Limb (tissue), 2 donors: ENCODE data around the gene CPNE6.
"Not testable (repeated sequence)": the region's sequence is repeated elsewhere in the genome, so short reads cannot be mapped to it uniquely, and the experiment has no call there.

Experiments used
- DNase-seq, 2 donors: peaks; one replicate each; pipeline ENCODE4 v3.0.0-alpha.2; 2016; ENCODE audit errors: extremely low spot score in 2 of 2

The CPNE6 gene

DNA sequence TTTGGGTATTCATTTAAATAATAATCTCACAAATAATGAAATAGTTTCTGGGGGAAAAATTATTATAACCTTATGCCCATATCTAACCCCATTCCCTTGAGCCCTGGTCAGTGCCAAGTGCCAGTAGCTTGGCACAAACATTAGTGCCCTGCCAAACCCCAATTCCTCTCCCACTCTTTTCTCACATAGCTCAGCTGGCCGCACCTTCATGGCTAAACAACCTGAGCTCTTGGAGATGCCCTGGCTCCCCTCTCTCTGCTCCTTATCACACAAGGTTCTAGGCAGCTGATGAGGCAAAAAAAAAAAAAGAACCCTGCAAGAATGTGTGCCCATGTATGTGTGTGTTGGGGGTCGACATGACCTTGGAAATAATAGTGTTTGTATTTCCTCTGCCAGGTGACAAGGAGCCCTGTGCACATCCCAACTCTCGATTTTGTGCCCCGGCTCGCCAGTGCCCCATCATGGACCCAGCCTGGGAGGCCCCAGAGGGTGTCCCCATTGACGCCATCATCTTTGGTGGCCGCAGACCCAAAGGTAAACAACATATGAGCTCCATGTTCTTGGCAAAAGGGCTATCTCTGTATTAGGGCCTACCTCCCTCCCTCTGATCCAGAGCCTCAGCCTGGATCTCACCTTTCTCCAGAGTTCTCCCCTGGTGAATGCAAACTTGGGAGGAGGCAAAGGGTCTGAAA is 31.1 kb downstream of the CPNE6 start:
- DNase-seq: no peak

DNA sequence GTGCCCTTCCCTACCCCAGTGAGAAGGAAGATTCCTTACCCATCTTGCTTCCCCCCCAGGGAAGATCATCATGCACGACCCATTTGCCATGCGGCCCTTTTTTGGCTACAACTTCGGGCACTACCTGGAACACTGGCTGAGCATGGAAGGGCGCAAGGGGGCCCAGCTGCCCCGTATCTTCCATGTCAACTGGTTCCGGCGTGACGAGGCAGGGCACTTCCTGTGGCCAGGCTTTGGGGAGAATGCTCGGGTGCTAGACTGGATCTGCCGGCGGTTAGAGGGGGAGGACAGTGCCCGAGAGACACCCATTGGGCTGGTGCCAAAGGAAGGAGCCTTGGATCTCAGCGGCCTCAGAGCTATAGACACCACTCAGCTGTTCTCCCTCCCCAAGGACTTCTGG is 32.1 kb downstream of the CPNE6 start:
- no peak for DNase-seq

DNA sequence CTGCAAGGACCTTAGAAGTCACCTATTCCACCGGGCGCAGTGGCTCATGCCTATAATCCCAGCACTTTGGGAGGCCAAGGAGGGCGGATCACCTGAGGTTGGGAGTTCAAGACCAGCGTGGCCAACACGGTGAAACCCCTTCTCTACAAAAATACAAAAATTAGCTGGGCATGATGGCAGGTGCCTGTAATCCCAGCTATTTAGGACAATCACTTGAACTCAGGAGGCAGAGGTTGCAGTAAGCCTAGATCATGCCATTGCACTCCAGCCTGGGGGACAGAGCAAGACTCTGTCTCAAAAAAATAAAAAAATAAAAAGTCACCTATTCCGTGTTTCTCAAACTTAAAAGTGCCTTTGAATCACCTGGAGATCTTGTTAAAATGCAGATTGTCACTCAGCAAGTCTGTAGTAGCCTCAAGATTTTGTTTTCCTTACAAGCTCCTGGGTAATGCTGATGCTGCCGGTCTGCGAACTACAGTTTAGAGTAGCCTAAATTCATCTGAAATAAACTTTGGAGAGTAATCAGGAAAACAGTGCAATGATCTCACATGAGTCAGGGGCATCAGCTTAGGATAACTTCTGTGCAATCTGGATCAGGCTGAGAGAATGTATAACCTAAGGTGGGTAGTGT is 34.4 kb downstream of the CPNE6 start:
- not testable (repeated sequence) for DNase-seq

DNA sequence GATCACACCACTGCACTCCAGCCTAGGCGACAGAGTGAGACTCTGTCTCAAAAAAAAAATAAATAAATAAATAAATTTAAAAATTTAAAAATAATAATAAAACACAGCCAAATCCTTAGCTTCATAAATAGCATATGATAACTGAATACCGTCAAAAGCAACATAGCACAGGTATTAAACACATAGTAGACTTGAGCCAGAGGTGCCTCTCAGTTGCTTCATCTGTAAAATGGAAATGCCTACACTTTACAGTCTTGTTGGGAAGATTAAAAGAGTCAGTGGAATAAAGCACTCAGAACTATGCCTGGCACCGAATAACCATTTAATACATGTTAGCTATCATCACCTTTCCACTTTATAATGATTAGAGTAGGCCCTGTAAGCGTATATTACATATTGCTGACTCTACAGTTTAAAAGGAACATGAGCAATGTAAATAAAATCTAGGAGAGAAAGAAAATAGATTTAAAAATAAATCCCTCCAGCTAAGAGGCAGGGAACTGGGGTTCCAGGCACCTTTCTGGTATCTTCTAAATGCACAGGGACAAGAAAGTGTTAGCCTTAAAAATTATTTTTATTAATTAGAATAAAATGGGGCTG is 35.4 kb downstream of the CPNE6 start:
- no peak for DNase-seq

DNA sequence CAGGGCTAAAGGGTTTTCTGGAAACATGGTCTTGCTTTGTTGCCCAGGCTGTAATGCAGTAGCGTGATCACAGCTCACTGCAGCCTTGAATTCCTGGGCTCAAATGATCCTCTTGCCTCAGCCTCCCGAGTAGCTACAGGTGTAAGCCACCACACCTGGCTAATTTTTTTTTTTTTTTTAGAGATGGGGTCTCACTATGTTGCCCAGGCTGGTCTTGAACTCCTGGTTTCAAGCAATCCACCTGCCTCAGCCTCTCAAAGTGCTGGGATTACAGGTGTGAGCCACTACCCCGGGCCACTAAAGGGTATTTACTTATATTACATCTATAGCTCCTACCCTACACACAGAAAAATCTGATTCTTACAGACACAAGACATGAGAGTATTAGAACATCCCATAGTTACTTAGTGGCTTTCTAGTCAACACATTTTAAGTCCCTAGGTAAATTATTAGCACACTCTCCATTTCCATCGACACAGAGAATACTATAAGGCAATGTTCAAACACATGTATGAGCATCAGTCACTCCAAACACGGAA is 37.0 kb downstream of the CPNE6 start:
- DNase-seq: no peak

DNA sequence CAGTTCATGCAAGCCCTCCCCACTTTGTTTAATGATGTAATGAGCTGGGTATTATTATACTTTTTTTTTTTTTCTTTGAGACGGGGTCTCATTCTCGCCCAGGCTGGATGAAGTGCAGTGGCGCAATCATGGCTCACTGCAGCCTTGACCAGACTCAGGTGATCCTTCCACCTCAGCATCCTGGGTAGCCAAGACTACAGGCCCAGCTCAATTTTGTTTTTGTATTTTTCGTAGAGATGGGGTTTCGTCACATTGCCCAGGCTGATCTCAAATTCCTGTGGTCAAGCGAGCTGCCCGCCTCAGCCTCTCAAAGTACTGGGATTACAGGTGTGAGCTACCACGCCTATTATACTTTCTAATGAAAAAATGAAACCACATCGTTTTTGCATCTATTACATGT is 38.7 kb downstream of the CPNE6 start:
- DNase-seq: no peak

DNA sequence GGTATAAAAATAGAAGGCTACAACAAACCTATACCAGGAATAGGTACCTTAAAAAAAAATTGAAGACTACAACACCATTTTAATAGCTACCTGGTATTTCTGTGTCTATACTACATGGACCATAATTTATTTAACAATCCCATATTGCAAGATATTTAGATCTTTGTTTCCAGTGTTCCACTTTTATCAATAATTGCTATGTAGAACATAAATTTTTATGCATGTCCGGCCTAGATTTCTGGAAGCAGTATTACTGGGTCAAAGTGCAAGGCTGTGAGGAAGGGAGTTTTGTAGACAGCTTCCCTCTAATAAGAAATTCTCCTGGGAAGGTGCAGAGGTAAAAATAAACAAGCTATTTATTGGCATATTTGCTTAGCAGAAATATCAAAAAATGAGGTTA is 39.2 kb downstream of the CPNE6 start:
- DNase-seq: no peak

DNA sequence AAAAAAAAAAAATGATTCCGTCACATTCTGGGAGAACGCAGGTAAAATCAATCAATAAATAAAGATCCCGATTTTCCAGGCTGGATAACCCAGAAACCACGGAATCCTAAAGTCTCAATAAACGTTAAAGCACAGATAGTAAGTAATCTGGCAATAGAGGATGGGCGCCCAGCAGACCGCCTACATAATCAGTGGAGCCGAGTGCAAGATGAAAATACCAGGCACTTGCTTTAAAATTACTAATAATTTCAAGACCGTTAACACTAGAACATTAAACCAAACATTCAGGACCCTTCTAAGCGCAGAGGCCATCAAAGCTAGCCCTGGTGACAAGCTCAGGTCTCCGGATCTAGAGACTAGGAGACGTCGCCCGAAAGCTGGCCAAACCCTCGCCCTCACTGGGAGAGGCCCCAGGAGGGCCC is 42.0 kb downstream of the CPNE6 start:
- no peak for DNase-seq

DNA sequence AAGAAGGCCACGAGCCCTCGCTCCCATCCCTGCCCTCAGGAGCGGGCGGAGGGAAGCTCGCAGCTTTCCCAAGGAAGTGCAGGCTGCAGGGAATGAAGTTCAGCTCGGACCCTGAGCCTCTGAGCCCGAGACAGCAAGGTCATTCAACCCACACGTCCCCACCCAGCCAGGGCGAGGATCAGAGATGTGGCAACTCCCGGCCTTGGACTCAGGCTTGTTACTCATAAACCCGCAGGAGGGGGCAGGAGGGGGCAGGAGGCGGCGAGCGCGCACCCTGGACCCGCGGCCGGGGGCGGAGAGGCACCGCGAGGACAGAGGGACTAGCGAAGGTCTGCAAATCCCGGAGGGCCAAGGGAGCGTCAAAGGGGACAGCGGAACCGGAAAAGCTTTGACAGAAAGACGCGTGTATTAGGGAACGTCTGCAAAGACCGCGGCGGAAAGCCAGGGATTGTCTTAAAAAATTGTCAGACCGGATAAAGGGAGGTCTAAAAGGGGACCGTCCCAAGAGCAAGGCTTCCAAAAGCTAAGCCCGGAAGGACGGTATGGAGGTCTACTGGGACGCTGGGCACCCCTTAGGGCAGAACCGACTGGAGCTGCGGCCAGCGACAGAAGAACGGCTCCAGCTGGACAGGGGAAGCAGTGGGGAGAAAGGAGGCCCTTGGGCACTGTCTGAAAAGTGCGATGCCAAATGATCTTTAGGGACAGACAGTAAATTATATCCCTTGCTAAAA is 42.6 kb downstream of the CPNE6 start:
- DNase-seq: peak; percentile 80 to 82

DNA sequence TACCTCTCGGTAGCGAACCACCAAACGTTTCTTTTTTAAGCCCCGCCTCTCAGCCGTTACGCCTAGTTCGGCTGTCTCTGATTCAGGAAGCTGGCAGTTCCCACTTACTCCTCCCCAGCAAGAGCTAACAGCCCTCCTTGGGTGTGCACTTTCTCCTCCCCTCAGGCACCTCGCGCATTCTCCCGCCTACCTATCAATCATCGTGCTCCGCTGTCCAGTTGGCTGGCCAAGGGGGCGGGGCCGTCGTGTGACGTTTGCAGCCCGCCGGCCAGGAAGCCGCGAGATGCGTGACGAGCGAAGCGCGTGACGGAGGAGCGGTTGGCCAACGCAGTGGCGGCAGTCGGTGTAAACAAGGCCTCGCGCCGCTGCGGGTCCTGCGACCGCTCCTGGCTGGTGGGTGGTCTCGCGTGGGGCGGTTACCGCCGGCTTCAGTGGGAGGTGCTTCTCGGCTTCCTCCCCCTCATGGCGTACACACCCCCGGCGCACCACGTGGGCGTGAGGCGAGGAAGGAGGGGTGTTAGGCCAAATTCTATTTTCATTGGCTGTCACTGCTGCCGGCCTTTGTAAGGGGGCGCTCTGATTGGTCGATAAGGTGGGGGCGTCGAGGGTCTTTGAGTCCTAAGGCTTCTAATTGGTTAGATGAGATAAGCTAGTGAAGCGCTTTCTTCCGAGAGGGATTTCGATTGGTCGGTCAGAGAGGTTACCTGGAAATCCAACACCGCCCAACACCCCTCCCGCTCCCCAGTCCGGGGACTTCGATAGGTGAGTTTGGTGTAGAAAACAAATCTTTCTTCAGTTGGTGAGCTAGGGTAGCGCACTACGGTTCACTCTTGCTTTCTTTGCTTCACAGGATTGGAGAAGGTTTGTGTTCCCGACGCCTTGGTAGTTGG is 43.4 kb downstream of the CPNE6 start, which contains the start of the genes DCAF11 and NRL:
DCAF11 (plus strand) TSS at position 246 of the 890 bp plus-strand sequence. CDS start 818 bp downstream, outside the sequence.
NRL (minus strand) TSS at position 418 of the 890 bp plus-strand sequence. CDS start 32,101 bp downstream, outside the sequence.
- DNase-seq: peak; percentile 99

DNA sequence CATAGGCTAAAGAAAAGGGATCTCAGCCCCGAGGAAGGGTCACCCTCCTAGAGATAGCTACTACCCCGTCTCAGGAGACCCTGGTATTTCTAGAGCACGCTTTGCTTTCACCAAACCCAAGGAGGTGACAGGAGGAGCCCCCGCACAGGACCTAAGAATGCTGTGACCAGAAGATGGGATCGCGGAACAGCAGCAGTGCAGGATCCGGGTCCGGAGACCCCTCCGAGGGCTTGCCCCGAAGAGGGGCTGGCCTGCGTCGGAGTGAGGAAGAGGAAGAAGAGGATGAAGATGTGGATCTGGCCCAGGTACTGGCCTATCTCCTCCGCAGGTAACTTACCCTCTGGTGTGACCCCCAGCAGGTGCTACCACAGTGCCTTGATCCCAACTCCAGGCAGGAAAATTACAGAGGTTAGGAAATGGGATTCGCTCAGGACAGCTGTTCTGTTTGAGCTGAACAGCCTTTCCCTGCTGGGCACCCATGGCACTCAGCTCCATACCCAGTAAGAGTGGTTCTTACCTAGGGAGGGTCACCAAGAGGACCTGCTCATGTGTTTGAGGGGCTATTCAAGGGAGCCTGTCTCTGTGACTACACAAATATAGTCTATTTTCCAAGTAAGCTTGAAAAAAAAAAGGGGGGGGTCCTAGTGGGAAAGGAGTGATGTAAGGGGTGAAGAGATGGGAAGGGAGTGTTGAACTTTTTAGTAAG is 44.2 kb downstream of the CPNE6 start:
- DNase-seq: no peak

DNA sequence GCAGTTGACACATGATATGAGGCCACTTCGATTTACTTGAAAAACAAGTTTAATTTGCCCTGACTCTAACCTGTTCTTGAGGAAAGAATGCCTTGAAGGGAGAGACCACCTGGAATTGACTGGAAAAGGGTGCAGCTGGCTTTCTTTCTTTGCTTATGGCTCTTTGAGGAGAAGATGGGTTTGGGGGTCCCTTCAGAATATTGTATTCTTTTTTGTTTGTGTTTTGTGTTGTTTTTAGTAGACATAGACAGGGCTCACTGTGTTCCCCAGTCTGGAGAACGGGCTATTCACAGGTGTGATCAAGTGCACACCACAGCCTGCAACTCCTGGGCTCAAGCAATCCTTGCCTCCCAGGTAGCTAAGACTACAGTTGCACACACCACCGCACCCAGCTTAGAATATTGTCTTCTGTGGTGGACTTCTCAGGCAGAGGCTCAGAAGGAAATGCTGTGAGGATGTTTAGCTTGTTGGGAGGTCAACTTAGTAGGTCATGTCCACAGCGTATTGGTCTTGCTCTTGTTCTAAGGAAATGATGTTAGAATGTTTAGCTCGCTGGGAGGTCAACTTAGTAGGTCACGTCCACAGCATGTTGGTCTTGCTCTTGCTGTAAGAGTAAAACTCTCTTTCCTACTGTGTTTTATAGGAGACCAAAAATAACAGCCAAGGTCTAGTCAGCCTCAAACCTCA is 44.9 kb downstream of the CPNE6 start:
- no peak for DNase-seq

DNA sequence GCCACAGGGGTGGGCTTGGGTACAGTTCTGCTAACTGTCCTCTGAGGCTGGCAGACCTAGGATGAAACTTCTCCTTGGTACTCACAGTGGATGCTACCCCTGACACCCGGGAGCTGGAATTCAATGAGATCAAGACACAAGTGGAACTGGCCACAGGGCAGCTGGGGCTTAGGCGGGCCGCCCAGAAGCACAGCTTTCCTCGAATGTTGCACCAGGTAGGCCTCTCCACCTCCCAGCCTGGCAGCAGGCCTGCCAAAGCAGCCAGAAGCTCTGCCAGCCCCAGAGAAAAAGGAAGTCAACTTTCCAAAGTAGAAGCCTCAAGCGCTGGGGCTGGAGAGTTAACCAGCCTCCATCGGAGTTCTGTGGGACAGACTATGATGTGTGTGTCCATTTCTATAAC is 45.8 kb downstream of the CPNE6 start:
- no peak for DNase-seq

DNA sequence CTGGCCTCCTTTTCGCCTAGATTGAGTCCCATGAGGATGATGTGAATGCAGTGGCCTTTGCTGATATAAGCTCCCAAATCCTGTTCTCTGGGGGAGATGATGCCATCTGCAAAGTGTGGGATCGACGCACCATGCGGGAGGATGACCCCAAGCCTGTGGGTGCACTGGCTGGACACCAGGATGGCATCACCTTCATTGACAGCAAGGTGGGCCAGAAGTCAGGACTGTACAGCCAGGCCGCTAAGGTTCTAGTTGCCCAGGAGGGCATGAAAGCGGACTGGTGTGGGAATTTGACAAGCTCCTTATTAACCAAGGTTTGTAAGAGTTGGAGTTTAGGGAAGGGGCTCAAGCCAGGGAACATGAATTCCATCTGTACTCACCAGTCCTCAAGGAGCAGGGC is 48.3 kb downstream of the CPNE6 start:
- DNase-seq: no peak

DNA sequence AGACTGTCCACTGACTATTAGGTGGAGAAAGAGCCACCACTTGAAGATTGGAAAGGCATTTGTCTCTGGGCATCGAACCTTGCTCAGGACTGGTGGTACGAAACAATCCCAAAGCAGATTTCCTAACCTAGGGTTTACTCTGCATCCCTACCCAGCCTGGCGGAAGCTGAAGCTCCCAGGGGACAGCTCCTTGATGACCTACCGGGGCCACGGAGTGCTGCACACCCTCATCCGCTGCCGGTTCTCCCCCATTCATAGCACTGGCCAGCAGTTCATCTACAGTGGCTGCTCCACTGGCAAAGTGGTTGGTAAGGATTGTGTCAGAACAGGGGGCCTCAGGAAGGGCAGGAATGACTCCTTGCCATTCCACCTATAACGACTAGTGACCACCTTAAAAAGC is 49.8 kb downstream of the CPNE6 start:
- DNase-seq: no peak

DNA sequence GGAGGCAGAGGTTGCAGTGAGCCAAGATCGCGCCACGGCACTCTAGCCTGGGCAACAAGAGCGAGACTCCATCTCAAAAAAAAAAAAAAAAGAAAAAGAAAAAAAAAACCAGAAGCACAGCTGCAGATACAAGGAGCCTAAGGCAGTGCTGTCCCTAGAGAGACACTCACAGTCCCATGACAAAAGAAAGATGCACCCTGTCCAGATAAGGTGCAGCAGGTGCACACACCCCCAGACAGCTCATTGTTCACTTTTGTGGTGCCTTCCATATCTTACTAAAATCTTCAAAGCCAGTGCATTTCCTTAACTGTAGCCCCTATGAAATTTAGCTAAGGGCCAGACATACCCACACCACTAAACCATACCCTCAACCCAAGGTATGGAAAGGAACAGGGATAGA is 51.1 kb downstream of the CPNE6 start:
- no peak for DNase-seq

DNA sequence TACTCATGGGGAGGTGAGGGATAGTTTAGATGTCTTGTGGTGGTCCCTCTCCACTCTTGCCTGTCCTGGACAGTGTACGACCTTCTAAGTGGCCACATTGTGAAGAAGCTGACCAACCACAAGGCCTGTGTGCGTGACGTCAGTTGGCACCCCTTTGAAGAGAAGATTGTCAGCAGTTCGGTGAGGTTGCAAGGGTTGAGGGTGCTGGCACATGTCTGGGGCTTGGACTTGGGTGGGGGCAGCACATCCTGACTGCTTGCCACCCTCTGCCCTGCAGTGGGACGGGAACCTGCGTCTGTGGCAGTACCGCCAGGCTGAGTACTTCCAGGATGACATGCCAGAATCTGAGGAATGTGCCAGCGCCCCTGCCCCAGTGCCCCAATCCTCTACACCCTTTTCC is 51.5 kb downstream of the CPNE6 start:
- no peak for DNase-seq

DNA sequence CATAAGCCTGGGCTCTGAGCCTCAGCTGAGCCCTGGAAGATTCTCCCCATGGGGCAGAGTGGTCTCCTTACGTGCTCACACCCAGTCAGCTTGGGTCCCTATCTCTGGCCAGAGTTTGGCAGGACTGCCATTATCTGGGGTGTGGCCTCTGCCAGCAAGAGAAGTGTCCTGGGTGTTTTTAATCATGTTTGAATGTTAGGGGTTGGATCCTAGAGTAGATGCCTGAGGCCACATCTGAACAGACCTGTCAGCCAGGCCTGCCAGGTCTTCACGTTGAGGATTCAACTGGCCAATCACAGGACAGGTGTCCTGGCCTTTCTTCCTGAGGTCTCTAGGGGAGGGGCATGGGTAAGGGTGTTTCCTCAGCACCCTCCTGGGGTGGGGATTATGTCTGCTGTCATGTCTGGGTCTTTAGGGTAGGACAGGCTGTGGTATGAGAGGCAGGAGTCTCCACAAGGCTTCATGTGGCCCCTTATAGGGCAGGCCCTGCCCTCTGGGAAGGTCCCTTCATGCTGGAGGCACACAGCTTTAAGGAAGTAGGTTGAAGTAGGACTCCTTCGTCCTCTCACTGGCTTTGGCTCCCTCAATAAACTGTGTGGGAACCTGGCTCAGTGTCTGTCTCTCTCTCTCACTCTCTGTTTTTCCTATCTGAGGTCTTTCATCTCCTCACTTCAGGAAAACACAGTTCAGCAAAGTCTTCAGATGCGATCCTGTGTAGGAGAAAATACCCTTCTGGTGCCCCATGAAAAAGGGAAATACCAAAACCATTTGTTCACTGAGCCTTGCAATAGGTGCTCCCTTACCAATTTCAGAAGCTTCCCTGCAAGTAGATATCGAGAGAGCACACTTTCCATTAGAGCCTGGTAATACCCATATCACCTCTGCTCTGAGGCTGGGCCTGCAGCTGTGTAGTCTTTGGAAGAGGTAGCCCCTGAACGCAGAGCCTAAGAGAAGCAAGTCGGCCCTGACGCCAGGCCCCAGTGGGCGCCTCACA is 52.4 kb downstream of the CPNE6 start:
- no peak for DNase-seq
